Stimulated activated CD4-positive, alpha-beta T cell treated with anti-CD3 and anti-CD28 coated beads, Interleukin-15, amount 100 ng/mL, for 48 hours (primary cell): Measurements from ENCODE around the gene SPINK5.
"Not testable (repeated sequence)": the region's sequence is repeated elsewhere in the genome, so short reads cannot be mapped to it uniquely, and the experiment has no call there.

ENCODE experiments used
- DNase-seq, 2 donors: peaks; one replicate each; pipeline ENCODE4 v3.0.0-alpha.2; 2020; ENCODE audit warnings: low read depth in 2 of 2

Gene SPINK5

GRCh38 chr5:148063861-148064260, at the start of gene SPINK5:
Gene SPINK5, plus strand, starts transcription at chr5:148063980. Its CDS starts 65 bp downstream, at chr5:148064045.
- DNase-seq = no peak

- DNase-seq = no peak
These were observed 49.5 kb upstream of the SPINK5 start for GRCh38 chr5:148014276-148014675.

- DNase-seq = no peak
These were observed 43.4 kb upstream of the SPINK5 start for GRCh38 chr5:148020257-148020988.

- no peak for DNase-seq
These were observed 36.3 kb upstream of the SPINK5 start for GRCh38 chr5:148027505-148027904.

- DNase-seq = no peak
These were observed 34.6 kb upstream of the SPINK5 start for GRCh38 chr5:148029131-148029530.

GRCh38 chr5:148033134-148033533, 30.6 kb upstream of the SPINK5 start:
- DNase-seq = no peak

- no peak for DNase-seq
These were observed 28.1 kb upstream of the SPINK5 start for GRCh38 chr5:148035676-148036075.

GRCh38 chr5:148042881-148043280, 20.9 kb upstream of the SPINK5 start:
- DNase-seq = no peak

GRCh38 chr5:148043705-148044104, 20.1 kb upstream of the SPINK5 start:
- no peak for DNase-seq

GRCh38 chr5:148055160-148055559, 8.6 kb upstream of the SPINK5 start:
- DNase-seq = not testable (repeated sequence)

GRCh38 chr5:148060309-148060708, 3.5 kb upstream of the SPINK5 start:
- DNase-seq = no peak

GRCh38 chr5:148060881-148061280, 2.9 kb upstream of the SPINK5 start:
- DNase-seq = no peak

GRCh38 chr5:148070621-148071020, 6.8 kb downstream of the SPINK5 start:
- no peak for DNase-seq

- DNase-seq = no peak
These were observed 8.4 kb downstream of the SPINK5 start for GRCh38 chr5:148072207-148072606.

- no peak for DNase-seq
These were observed 11.7 kb downstream of the SPINK5 start for GRCh38 chr5:148075529-148075928.

- no peak for DNase-seq
These were observed 19.4 kb downstream of the SPINK5 start for GRCh38 chr5:148083203-148083602.

- no peak for DNase-seq
These were observed 20.5 kb downstream of the SPINK5 start for GRCh38 chr5:148084269-148084668.

GRCh38 chr5:148085310-148085709, 21.5 kb downstream of the SPINK5 start:
- DNase-seq = no peak

- DNase-seq = no peak
These were observed 22.4 kb downstream of the SPINK5 start for GRCh38 chr5:148085977-148086705.

GRCh38 chr5:148090146-148090772, 26.5 kb downstream of the SPINK5 start:
- no peak for DNase-seq

- no peak for DNase-seq
These were observed 27.0 kb downstream of the SPINK5 start for GRCh38 chr5:148090773-148091250.
